Loucy (cell line): ENCODE data around the gene ZFR.

Source experiments
- EZH2phosphoT487 ChIP-seq: fragments of 200-600 bp; IDR thresholded peaks from 2 replicates; pipeline ENCODE4 v1.6.1; 2018; ENCODE audit warnings: antibody characterized with exemption, mild to moderate bottlenecking, moderate library complexity, borderline replicate concordance
- TF ChIP-seq, protein P1 (sequence below): fragments of 200-600 bp; sonication (generic); conservative IDR thresholded peaks from 2 replicates; pipeline ENCODE4 v1.5.1; 2014; ENCODE audit warnings: mild to moderate bottlenecking, antibody characterized with exemption, low read length

DNA sequence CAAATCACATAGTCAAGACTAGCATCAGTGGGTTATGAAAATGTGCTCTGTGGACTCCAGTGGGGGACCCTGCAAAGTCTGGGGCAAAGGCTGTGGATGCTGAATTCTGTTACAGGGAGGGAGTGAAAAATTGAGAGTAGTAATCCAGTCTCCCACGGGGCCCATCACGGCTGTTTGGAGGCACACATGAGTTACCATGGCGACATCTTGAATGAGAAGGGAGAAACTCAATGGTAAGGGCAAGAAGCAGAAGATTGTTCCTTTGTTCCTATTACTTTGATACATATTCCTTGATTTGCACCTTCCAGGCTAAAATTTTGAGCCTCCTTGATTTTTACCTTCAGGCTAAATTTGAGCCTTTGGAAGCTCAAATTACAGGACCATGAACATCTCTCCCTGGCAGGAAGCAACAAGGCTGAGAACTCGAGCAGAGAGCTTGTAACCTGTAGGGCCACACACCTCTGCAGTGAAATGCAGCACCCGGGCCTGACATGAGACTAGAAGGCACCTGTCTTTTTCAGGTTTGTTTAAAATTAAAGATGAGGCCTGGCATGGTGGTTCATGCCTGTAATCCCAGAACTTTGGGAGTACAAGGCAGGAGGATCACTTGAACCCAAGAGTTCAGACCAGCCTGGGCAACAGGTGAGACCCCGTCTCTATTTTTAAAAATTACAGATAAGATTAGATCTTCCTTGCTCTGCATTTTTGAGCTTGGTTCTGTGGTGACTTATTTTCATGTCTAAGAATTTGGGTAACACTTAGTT lies 31.0 kb upstream of the ZFR start:
- TF ChIP-seq, protein P1, sequence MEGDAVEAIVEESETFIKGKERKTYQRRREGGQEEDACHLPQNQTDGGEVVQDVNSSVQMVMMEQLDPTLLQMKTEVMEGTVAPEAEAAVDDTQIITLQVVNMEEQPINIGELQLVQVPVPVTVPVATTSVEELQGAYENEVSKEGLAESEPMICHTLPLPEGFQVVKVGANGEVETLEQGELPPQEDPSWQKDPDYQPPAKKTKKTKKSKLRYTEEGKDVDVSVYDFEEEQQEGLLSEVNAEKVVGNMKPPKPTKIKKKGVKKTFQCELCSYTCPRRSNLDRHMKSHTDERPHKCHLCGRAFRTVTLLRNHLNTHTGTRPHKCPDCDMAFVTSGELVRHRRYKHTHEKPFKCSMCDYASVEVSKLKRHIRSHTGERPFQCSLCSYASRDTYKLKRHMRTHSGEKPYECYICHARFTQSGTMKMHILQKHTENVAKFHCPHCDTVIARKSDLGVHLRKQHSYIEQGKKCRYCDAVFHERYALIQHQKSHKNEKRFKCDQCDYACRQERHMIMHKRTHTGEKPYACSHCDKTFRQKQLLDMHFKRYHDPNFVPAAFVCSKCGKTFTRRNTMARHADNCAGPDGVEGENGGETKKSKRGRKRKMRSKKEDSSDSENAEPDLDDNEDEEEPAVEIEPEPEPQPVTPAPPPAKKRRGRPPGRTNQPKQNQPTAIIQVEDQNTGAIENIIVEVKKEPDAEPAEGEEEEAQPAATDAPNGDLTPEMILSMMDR: no peak
- TF ChIP-seq EZH2phosphoT487: no peak
